Mesothelial cell of epicardium (in vitro differentiated cells): ENCODE results near the gene THNSL1. TPM values are rescaled to one million over a fixed set of nuclear protein-coding genes. Genes with fewer than 3 reads are reported as not detected.

Experiments used
- DNase-seq, 2 experiments: peaks; one replicate each; pipeline ENCODE4 v3.0.0; 2021; ENCODE audit warnings: low spot score in 2 of 2; ENCODE audit not compliant: unreplicated experiment in 2 of 2
- H3K27ac Mint-ChIP-seq: 2 replicates; pipeline ENCODE4 v1.8.0; 2021; ENCODE audit warnings: mixed read lengths
- H3K27me3 Mint-ChIP-seq: 2 replicates; pipeline ENCODE4 v1.8.0; 2021; ENCODE audit warnings: low read depth, mixed read lengths
- H3K36me3 Mint-ChIP-seq: 2 replicates; pipeline ENCODE4 v1.8.0; 2021; ENCODE audit warnings: mixed read lengths
- H3K4me1 Mint-ChIP-seq: 2 replicates; pipeline ENCODE4 v1.8.0; 2021; ENCODE audit warnings: mixed read lengths
- H3K4me3 Mint-ChIP-seq: 2 replicates; pipeline ENCODE4 v1.8.0; 2021; ENCODE audit warnings: mild to moderate bottlenecking, moderate library complexity, mixed read lengths
- H3K9me3 Mint-ChIP-seq: 2 replicates; pipeline ENCODE4 v1.8.0; 2021; ENCODE audit warnings: mixed read lengths
- CTCF ChIP-seq: fragments of 200-600 bp; sonication (generic); IDR thresholded peaks from one replicate; pipeline ENCODE4 v1.5.0; 2021; ENCODE audit warnings: antibody characterized with exemption; ENCODE audit not compliant: unreplicated experiment
- total RNA-seq: library from RNA; stranded (reverse); gene quantifications from 3 replicates; pipeline ENCODE4 v1.2.1, GENCODE V29; 2021

The THNSL1 gene
- total RNA-seq, 1 donor from 2014 or later, result 7.4 TPM

GRCh38 chr10:24989867-24990266 lies 26.5 kb upstream of the THNSL1 start:
- no peak for DNase-seq
- Mint-ChIP-seq H3K36me3 (no peaks in the 10 kb centered on the region), H3K9me3 (no peaks in the 10 kb centered on the region), H3K27ac (no peak overlapping the region), H3K4me1 (peaks cover 3% of the 10 kb centered on the region), H3K27me3 (no peaks in the 10 kb centered on the region), H3K4me3 (no peak overlapping the region)
- TF ChIP-seq CTCF, result no peak

- TF ChIP-seq CTCF, result no peak
- H3K9me3 Mint-ChIP-seq, result no peaks in the 10 kb centered on the region
- H3K27me3 Mint-ChIP-seq, result no peaks in the 10 kb centered on the region
- no peak overlapping the region for H3K27ac Mint-ChIP-seq
- H3K36me3 Mint-ChIP-seq, result no peaks in the 10 kb centered on the region
- peaks cover 3% of the 10 kb centered on the region for H3K4me1 Mint-ChIP-seq
- no peak for DNase-seq
- H3K4me3 Mint-ChIP-seq, result no peak overlapping the region
Observed at GRCh38 chr10:24991298-24991697, 25.1 kb upstream of the THNSL1 start.

- no peak for DNase-seq
- TF ChIP-seq CTCF, result no peak
- H3K27ac Mint-ChIP-seq, result no peak overlapping the region
- H3K4me1 Mint-ChIP-seq, result peaks cover 3% of the 10 kb centered on the region
- no peak overlapping the region for H3K4me3 Mint-ChIP-seq
- H3K9me3 Mint-ChIP-seq, result no peaks in the 10 kb centered on the region
- no peaks in the 10 kb centered on the region for H3K27me3 Mint-ChIP-seq
- no peaks in the 10 kb centered on the region for H3K36me3 Mint-ChIP-seq
Observed at GRCh38 chr10:24992512-24993133, 23.8 kb upstream of the THNSL1 start.

- H3K4me3 Mint-ChIP-seq, result no peak overlapping the region
- H3K4me1 Mint-ChIP-seq, result peaks cover 3% of the 10 kb centered on the region
- DNase-seq, result no peak
- TF ChIP-seq CTCF, result no peak
- H3K36me3 Mint-ChIP-seq, result no peaks in the 10 kb centered on the region
- no peaks in the 10 kb centered on the region for H3K9me3 Mint-ChIP-seq
- no peaks in the 10 kb centered on the region for H3K27me3 Mint-ChIP-seq
- H3K27ac Mint-ChIP-seq, result no peak overlapping the region
Observed at GRCh38 chr10:24993237-24993958, 23.0 kb upstream of the THNSL1 start.

- no peak overlapping the region for H3K27ac Mint-ChIP-seq
- H3K36me3 Mint-ChIP-seq, result no peaks in the 10 kb centered on the region
- no peaks in the 10 kb centered on the region for H3K4me1 Mint-ChIP-seq
- no peak for TF ChIP-seq CTCF
- no peaks in the 10 kb centered on the region for H3K27me3 Mint-ChIP-seq
- H3K4me3 Mint-ChIP-seq, result no peak overlapping the region
- DNase-seq, result no peak
- peaks cover 6% of the 10 kb centered on the region for H3K9me3 Mint-ChIP-seq
Observed at GRCh38 chr10:24995072-24995471, 21.3 kb upstream of the THNSL1 start.
